ENCODE measurements around the gene MAP3K2.

Gene MAP3K2

GRCh38 chr2:127279781-127280180 lies 108.0 kb downstream of the MAP3K2 start:
- no peak overlapping the region for H3K4me3 ChIP-seq (replicated peaks; ENCODE audit: low read depth, low read length)
- TF ChIP-seq CTCF (IDR thresholded peaks at IDR 0.05; ENCODE audit: low read depth, low read length, missing control alignments) = no peak
- no peak for DNase-seq (ENCODE audit: extremely low read depth, low read depth)

DNA sequence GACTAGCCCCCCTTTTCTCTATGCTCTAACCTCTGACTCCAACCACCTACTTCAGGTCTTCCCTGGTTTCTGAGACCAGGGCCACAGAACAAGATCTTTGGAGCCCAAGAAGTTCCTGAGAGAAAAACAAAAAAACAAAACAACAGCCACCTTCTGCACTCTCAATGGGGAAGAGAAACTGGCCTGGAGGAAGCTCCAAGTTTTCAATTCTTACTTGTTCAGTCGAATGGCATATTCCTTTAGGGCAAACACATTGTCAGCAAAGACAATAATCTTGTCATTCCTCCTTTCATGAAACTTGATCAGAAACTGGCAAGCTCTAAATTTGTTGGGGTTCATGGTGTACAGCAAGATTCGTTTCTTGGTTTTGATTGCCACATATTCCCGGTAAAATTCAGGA lies 108.8 kb downstream of the MAP3K2 start:
- DNase-seq (ENCODE audit: extremely low read depth, low read depth) = no peak
- H3K4me3 ChIP-seq (replicated peaks; ENCODE audit: low read depth, low read length) = no peak overlapping the region
- TF ChIP-seq CTCF (IDR thresholded peaks at IDR 0.05; ENCODE audit: low read depth, low read length, missing control alignments) = no peak

GRCh38 chr2:127277028-127277427 lies 110.7 kb downstream of the MAP3K2 start:
- DNase-seq (ENCODE audit: extremely low read depth, low read depth) = no peak
- H3K4me3 ChIP-seq (replicated peaks; ENCODE audit: low read depth, low read length) = no peak overlapping the region
- no peak for TF ChIP-seq CTCF (IDR thresholded peaks at IDR 0.05; ENCODE audit: low read depth, low read length, missing control alignments)

DNA sequence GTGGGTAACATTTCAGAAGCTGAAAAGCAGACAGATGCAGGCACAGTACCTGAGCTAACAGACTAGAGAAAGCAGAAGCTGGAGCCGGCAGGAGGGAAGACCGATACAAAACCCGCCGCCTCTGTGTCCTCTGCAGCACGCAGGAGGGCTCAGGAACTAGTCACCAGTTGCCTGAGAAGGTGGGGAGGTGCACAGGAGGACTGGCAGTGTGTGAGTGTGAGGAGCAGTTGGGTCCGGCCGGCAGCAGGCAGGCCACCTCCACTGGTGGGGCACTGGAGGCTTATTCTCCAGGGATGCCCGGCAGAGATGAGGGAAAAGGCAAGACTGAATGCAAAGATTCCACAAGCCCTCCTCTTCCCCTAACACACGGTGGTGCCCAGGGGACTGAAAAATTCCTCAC lies 112.0 kb downstream of the MAP3K2 start:
- no peak for DNase-seq (ENCODE audit: extremely low read depth, low read depth)
- no peak for TF ChIP-seq CTCF (IDR thresholded peaks at IDR 0.05; ENCODE audit: low read depth, low read length, missing control alignments)
- H3K4me3 ChIP-seq (replicated peaks; ENCODE audit: low read depth, low read length) = no peak overlapping the region

- TF ChIP-seq CTCF (IDR thresholded peaks at IDR 0.05; ENCODE audit: low read depth, low read length, missing control alignments) = no peak
- DNase-seq (ENCODE audit: extremely low read depth, low read depth) = no peak
These were observed 112.4 kb downstream of the MAP3K2 start for GRCh38 chr2:127275356-127275755.

DNA sequence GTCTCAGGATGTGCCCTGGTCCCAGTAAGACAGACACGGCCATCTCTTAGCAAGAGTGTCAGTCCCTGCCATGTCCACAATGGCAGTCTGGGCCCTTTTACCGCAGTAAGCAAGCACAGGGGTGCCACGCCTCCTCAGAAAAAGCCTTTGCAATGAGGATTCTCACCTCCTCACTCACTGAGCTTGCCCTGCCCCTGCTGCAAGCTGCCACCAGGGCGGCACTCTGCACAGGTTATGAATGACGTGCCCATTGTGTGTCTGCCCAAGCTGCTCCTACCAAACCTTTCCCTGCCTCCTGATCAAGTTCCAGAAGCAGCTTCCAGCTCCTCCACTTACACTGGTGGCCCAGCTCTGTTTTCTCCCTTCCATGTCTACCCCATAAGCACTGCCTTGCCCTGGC lies 117.1 kb downstream of the MAP3K2 start:
- no peak for DNase-seq (ENCODE audit: extremely low read depth, low read depth)
- H3K4me3 ChIP-seq (replicated peaks; ENCODE audit: low read depth, low read length) = no peak overlapping the region
- TF ChIP-seq CTCF (IDR thresholded peaks at IDR 0.05; ENCODE audit: low read depth, low read length, missing control alignments) = no peak

More at GRCh38 chr2:127275356-127275755, 112.4 kb downstream of the MAP3K2 start:
- no peak overlapping the region for H3K4me3 ChIP-seq (replicated peaks; ENCODE audit: low read depth, low read length)

GRCh38 chr2:127261804-127262406 lies 125.9 kb downstream of the MAP3K2 start:
- TF ChIP-seq CTCF (IDR thresholded peaks at IDR 0.05; ENCODE audit: low read depth, low read length, missing control alignments) = no peak
- DNase-seq (ENCODE audit: extremely low read depth, low read depth) = no peak
- H3K4me3 ChIP-seq (replicated peaks; ENCODE audit: low read depth, low read length) = no peak overlapping the region
